Stimulated activated CD4-positive, alpha-beta T cell treated with anti-CD3 and anti-CD28 coated beads, Interleukin-1b, Interleukin-23, amount 100 ng/mL, for 24 hours (primary cell): Measurements from ENCODE around the gene CHD6.
"Not testable (repeated sequence)": the region's sequence is repeated elsewhere in the genome, so short reads cannot be mapped to it uniquely, and the experiment has no call there.

ENCODE experiments used
- DNase-seq, 4 experiments: peaks; one replicate each; pipeline ENCODE4 v3.0.0-alpha.2; 2020; ENCODE audit warnings: low read depth in 4 of 4, low spot score in 1 of 4

The CHD6 gene

GRCh38 chr20:41551011-41551705 lies 67.0 kb downstream of the CHD6 start:
- no peak for DNase-seq

- DNase-seq, result no peak
Observed at GRCh38 chr20:41547221-41547620, 71.0 kb downstream of the CHD6 start.

GRCh38 chr20:41546535-41546934 lies 71.6 kb downstream of the CHD6 start:
- no peak for DNase-seq

- no peak for DNase-seq
Observed at GRCh38 chr20:41544472-41544871, 73.7 kb downstream of the CHD6 start.

- no peak for DNase-seq
Observed at GRCh38 chr20:41540918-41541317, 77.3 kb downstream of the CHD6 start.

- no peak for DNase-seq
Observed at GRCh38 chr20:41540459-41540858, 77.7 kb downstream of the CHD6 start.

- no peak for DNase-seq
Observed at GRCh38 chr20:41538810-41539596, 79.2 kb downstream of the CHD6 start.

- DNase-seq, result no peak
Observed at GRCh38 chr20:41537865-41538264, 80.3 kb downstream of the CHD6 start.

- DNase-seq, result not testable (repeated sequence)
Observed at GRCh38 chr20:41535551-41535950, 82.6 kb downstream of the CHD6 start.

GRCh38 chr20:41534842-41535241 lies 83.3 kb downstream of the CHD6 start:
- DNase-seq, result no peak

GRCh38 chr20:41534170-41534569 lies 84.0 kb downstream of the CHD6 start:
- DNase-seq, result no peak

- no peak for DNase-seq
Observed at GRCh38 chr20:41533537-41534136, 84.5 kb downstream of the CHD6 start.

GRCh38 chr20:41532935-41533334 lies 85.2 kb downstream of the CHD6 start:
- no peak for DNase-seq

GRCh38 chr20:41531518-41532275 lies 86.5 kb downstream of the CHD6 start:
- DNase-seq, result no peak

GRCh38 chr20:41530923-41531322 lies 87.3 kb downstream of the CHD6 start:
- DNase-seq, result no peak

GRCh38 chr20:41526327-41526726 lies 91.8 kb downstream of the CHD6 start:
- DNase-seq, result no peak

- no peak for DNase-seq
Observed at GRCh38 chr20:41524980-41525613, 93.1 kb downstream of the CHD6 start.

- DNase-seq, result no peak
Observed at GRCh38 chr20:41523857-41524256, 94.3 kb downstream of the CHD6 start.

GRCh38 chr20:41513829-41514228 lies 104.3 kb downstream of the CHD6 start:
- no peak for DNase-seq

GRCh38 chr20:41512624-41513023 lies 105.6 kb downstream of the CHD6 start:
- no peak for DNase-seq

GRCh38 chr20:41510847-41511450 lies 107.2 kb downstream of the CHD6 start:
- DNase-seq, result no peak
